IPS-NIHi7 (cell line): Measurements from ENCODE around the gene MKNK2.
"Not testable (repeated sequence)": the region's sequence is repeated elsewhere in the genome, so short reads cannot be mapped to it uniquely, and the experiment has no call there.

Source experiments
- DNase-seq: peaks from one replicate; pipeline ENCODE4 v3.0.0; 2012; ENCODE audit warnings: mixed read lengths; ENCODE audit errors: extremely low spot score

The MKNK2 gene

GRCh38 chr19:2050991-2051772 is at the start of gene MKNK2:
TSS of gene MKNK2 (minus strand) at chr19:2051244. CDS start at chr19:2050851, 393 bp downstream.
- DNase-seq: peak; percentile 91

- DNase-seq: no peak
Measured at GRCh38 chr19:2100719-2101061, 49.6 kb upstream of the MKNK2 start.

GRCh38 chr19:2099937-2100718 is 49.1 kb upstream of the MKNK2 start:
- DNase-seq: no peak

GRCh38 chr19:2099054-2099501 is 48.0 kb upstream of the MKNK2 start:
- no peak for DNase-seq

- DNase-seq: no peak
Measured at GRCh38 chr19:2097886-2098327, 46.9 kb upstream of the MKNK2 start.

- DNase-seq: no peak
Measured at GRCh38 chr19:2097203-2097885, 46.3 kb upstream of the MKNK2 start.

- peak; percentile 99 for DNase-seq
Measured at GRCh38 chr19:2096480-2097202, 45.6 kb upstream of the MKNK2 start, which contains the start of gene IZUMO4. TSS of gene IZUMO4 (plus strand) at chr19:2096915. CDS start at chr19:2096946, 31 bp downstream.

GRCh38 chr19:2096034-2096479 is 45.0 kb upstream of the MKNK2 start, which contains the start of gene MOB3A:
TSS of gene MOB3A (minus strand) at chr19:2096326. CDS start at chr19:2078560, 17,766 bp downstream.
- DNase-seq: no peak

- DNase-seq: not testable (repeated sequence)
Measured at GRCh38 chr19:2091926-2092525, 41.0 kb upstream of the MKNK2 start.

GRCh38 chr19:2089727-2090053 is 38.6 kb upstream of the MKNK2 start:
- DNase-seq: no peak

GRCh38 chr19:2089001-2089711 is 38.1 kb upstream of the MKNK2 start:
- no peak for DNase-seq

- DNase-seq: no peak
Measured at GRCh38 chr19:2087621-2088100, 36.6 kb upstream of the MKNK2 start.

- not testable (repeated sequence) for DNase-seq
Measured at GRCh38 chr19:2086695-2087620, 35.9 kb upstream of the MKNK2 start.

- DNase-seq: no peak
Measured at GRCh38 chr19:2084993-2085720, 34.1 kb upstream of the MKNK2 start.

- no peak for DNase-seq
Measured at GRCh38 chr19:2083174-2083854, 32.3 kb upstream of the MKNK2 start.

GRCh38 chr19:2081873-2082810 is 31.1 kb upstream of the MKNK2 start:
- DNase-seq: no peak
